Activated naive CD8-positive, alpha-beta T cell treated with anti-CD3 and anti-CD28 coated beads, Interleukin-2, amount 50 U/mL, for 24 hours (primary cell): ENCODE results near the gene WDR36.

Experiments
- ATAC-seq: fragments of 150-1000 bp; cut with Tn5 transposase; one replicate; pipeline ENCODE4 v1.10.0; 2021
- DNase-seq: peaks from one replicate; pipeline ENCODE4 v3.0.0; 2021
- H3K27ac Mint-ChIP-seq: one replicate; pipeline ENCODE4 v1.8.0; 2021; ENCODE audit warnings: mild to moderate bottlenecking, mixed read lengths
- H3K27me3 Mint-ChIP-seq: one replicate; pipeline ENCODE4 v1.8.0; 2021; ENCODE audit warnings: mixed read lengths
- H3K36me3 Mint-ChIP-seq: one replicate; pipeline ENCODE4 v1.8.0; 2021; ENCODE audit warnings: low read depth, mixed read lengths
- H3K4me1 Mint-ChIP-seq: one replicate; pipeline ENCODE4 v1.8.0; 2021; ENCODE audit warnings: mixed read lengths
- H3K4me3 Mint-ChIP-seq: one replicate; pipeline ENCODE4 v1.8.0; 2021; ENCODE audit warnings: mild to moderate bottlenecking, moderate library complexity, mixed read lengths
- H3K9me3 Mint-ChIP-seq: one replicate; pipeline ENCODE4 v1.8.0; 2021; ENCODE audit warnings: mixed read lengths

WDR36 gene

GRCh38 chr5:111092062-111092853, at the start of gene WDR36:
WDR36 (plus strand) TSS chr5:111092348; CDS start chr5:111092457, 109 bp downstream.
- Mint-ChIP-seq H3K27me3 (peaks cover 6% of the 10 kb centered on the region), H3K36me3 (peaks cover 29% of the 10 kb centered on the region), H3K27ac (peak within 1 kb of the TSS; percentile 98), H3K9me3 (peaks cover 7% of the 10 kb centered on the region), H3K4me3 (peak within 1 kb of the TSS; percentile 97), H3K4me1 (peaks cover 49% of the 10 kb centered on the region)
- ATAC-seq (peak; percentile 93), DNase-seq (peak; percentile 89)

- Mint-ChIP-seq H3K27me3 (peaks cover 3% of the 10 kb centered on the region), H3K4me1 (no peaks in the 10 kb centered on the region), H3K27ac (no peak overlapping the region), H3K36me3 (no peaks in the 10 kb centered on the region), H3K4me3 (no peak overlapping the region), H3K9me3 (peaks cover 8% of the 10 kb centered on the region)
- no peak for DNase-seq
- ATAC-seq = no peak
Measured at GRCh38 chr5:111043712-111044506, 48.2 kb upstream of the WDR36 start.

- no peak overlapping the region for H3K4me3 Mint-ChIP-seq
- H3K27me3 Mint-ChIP-seq = peaks cover 43% of the 10 kb centered on the region
- ATAC-seq (no peak), DNase-seq (no peak)
- H3K27ac Mint-ChIP-seq = no peak overlapping the region
- H3K4me1 Mint-ChIP-seq = no peaks in the 10 kb centered on the region
- no peaks in the 10 kb centered on the region for H3K9me3 Mint-ChIP-seq
- no peaks in the 10 kb centered on the region for H3K36me3 Mint-ChIP-seq
Measured at GRCh38 chr5:111058064-111058463, 34.1 kb upstream of the WDR36 start.

GRCh38 chr5:111060169-111060568, 32.0 kb upstream of the WDR36 start:
- H3K4me1 Mint-ChIP-seq = no peaks in the 10 kb centered on the region
- H3K36me3 Mint-ChIP-seq = no peaks in the 10 kb centered on the region
- peaks cover 37% of the 10 kb centered on the region for H3K27me3 Mint-ChIP-seq
- no peak overlapping the region for H3K4me3 Mint-ChIP-seq
- no peak overlapping the region for H3K27ac Mint-ChIP-seq
- ATAC-seq (no peak), DNase-seq (no peak)
- H3K9me3 Mint-ChIP-seq = no peaks in the 10 kb centered on the region

- no peaks in the 10 kb centered on the region for H3K9me3 Mint-ChIP-seq
- no peak overlapping the region for H3K27ac Mint-ChIP-seq
- ATAC-seq = no peak
- H3K36me3 Mint-ChIP-seq = no peaks in the 10 kb centered on the region
- H3K4me1 Mint-ChIP-seq = no peaks in the 10 kb centered on the region
- H3K27me3 Mint-ChIP-seq = peaks cover 38% of the 10 kb centered on the region
- DNase-seq = no peak
- H3K4me3 Mint-ChIP-seq = no peak overlapping the region
Measured at GRCh38 chr5:111061618-111062017, 30.5 kb upstream of the WDR36 start.

- ATAC-seq = peak; percentile 59
- H3K4me3 Mint-ChIP-seq = no peak overlapping the region
- no peaks in the 10 kb centered on the region for H3K36me3 Mint-ChIP-seq
- H3K27me3 Mint-ChIP-seq = peaks cover 47% of the 10 kb centered on the region
- H3K27ac Mint-ChIP-seq = no peak overlapping the region
- no peaks in the 10 kb centered on the region for H3K4me1 Mint-ChIP-seq
- H3K9me3 Mint-ChIP-seq = no peaks in the 10 kb centered on the region
- DNase-seq = no peak
Measured at GRCh38 chr5:111063709-111064322, 28.3 kb upstream of the WDR36 start.

GRCh38 chr5:111066261-111066938, 25.7 kb upstream of the WDR36 start:
- H3K27ac Mint-ChIP-seq = no peak overlapping the region
- no peak overlapping the region for H3K4me3 Mint-ChIP-seq
- DNase-seq (no peak), ATAC-seq (no peak)
- no peaks in the 10 kb centered on the region for H3K36me3 Mint-ChIP-seq
- no peaks in the 10 kb centered on the region for H3K9me3 Mint-ChIP-seq
- H3K4me1 Mint-ChIP-seq = peaks cover 9% of the 10 kb centered on the region
- H3K27me3 Mint-ChIP-seq = peaks cover 63% of the 10 kb centered on the region

GRCh38 chr5:111068213-111068612, 23.9 kb upstream of the WDR36 start:
- DNase-seq = no peak
- Mint-ChIP-seq H3K36me3 (no peaks in the 10 kb centered on the region), H3K4me1 (peaks cover 18% of the 10 kb centered on the region), H3K27ac (no peak overlapping the region), H3K27me3 (peaks cover 79% of the 10 kb centered on the region), H3K4me3 (no peak overlapping the region), H3K9me3 (no peaks in the 10 kb centered on the region)
- no peak for ATAC-seq

- H3K9me3 Mint-ChIP-seq = no peaks in the 10 kb centered on the region
- H3K27me3 Mint-ChIP-seq = peaks cover 87% of the 10 kb centered on the region
- ATAC-seq (no peak), DNase-seq (no peak)
- H3K27ac Mint-ChIP-seq = no peak overlapping the region
- no peak overlapping the region for H3K4me3 Mint-ChIP-seq
- peaks cover 29% of the 10 kb centered on the region for H3K4me1 Mint-ChIP-seq
- H3K36me3 Mint-ChIP-seq = no peaks in the 10 kb centered on the region
Measured at GRCh38 chr5:111069839-111070238, 22.3 kb upstream of the WDR36 start.

GRCh38 chr5:111070272-111071134, 21.6 kb upstream of the WDR36 start:
- no peak overlapping the region for H3K27ac Mint-ChIP-seq
- peaks cover 88% of the 10 kb centered on the region for H3K27me3 Mint-ChIP-seq
- H3K4me1 Mint-ChIP-seq = peaks cover 35% of the 10 kb centered on the region
- no peaks in the 10 kb centered on the region for H3K36me3 Mint-ChIP-seq
- ATAC-seq = peak; percentile 76
- no peaks in the 10 kb centered on the region for H3K9me3 Mint-ChIP-seq
- peak; percentile 38 for DNase-seq
- H3K4me3 Mint-ChIP-seq = peak overlapping the region; percentile 44

GRCh38 chr5:111071413-111071812, 20.7 kb upstream of the WDR36 start, which contains the start of gene TSLP:
TSLP (plus strand) TSS chr5:111071713; CDS start chr5:111071891, 178 bp downstream.
- Mint-ChIP-seq H3K36me3 (no peaks in the 10 kb centered on the region), H3K4me3 (peak within 1 kb of the TSS; percentile 90), H3K9me3 (no peaks in the 10 kb centered on the region), H3K4me1 (peaks cover 41% of the 10 kb centered on the region), H3K27me3 (peaks cover 86% of the 10 kb centered on the region), H3K27ac (no peak within 1 kb of the TSS)
- no peak for ATAC-seq
- DNase-seq = no peak

GRCh38 chr5:111072949-111073682, 19.0 kb upstream of the WDR36 start:
- peaks cover 78% of the 10 kb centered on the region for H3K27me3 Mint-ChIP-seq
- no peaks in the 10 kb centered on the region for H3K9me3 Mint-ChIP-seq
- peak overlapping the region; percentile 90 for H3K4me3 Mint-ChIP-seq
- ATAC-seq (peak; percentile 81), DNase-seq (peak; percentile 75)
- peaks cover 41% of the 10 kb centered on the region for H3K4me1 Mint-ChIP-seq
- H3K36me3 Mint-ChIP-seq = no peaks in the 10 kb centered on the region
- peak overlapping the region; percentile 50 for H3K27ac Mint-ChIP-seq

- no peak for ATAC-seq
- H3K27me3 Mint-ChIP-seq = peaks cover 74% of the 10 kb centered on the region
- H3K9me3 Mint-ChIP-seq = no peaks in the 10 kb centered on the region
- no peaks in the 10 kb centered on the region for H3K36me3 Mint-ChIP-seq
- no peak overlapping the region for H3K27ac Mint-ChIP-seq
- peak overlapping the region; percentile 90 for H3K4me3 Mint-ChIP-seq
- H3K4me1 Mint-ChIP-seq = peaks cover 41% of the 10 kb centered on the region
- DNase-seq = no peak
Measured at GRCh38 chr5:111074244-111074643, 17.9 kb upstream of the WDR36 start.
